Measurements from ENCODE around the gene ITGB7. TPM values are rescaled to one million over a fixed set of nuclear protein-coding genes. Genes with fewer than 3 reads are reported as not detected.

ITGB7 gene
- total RNA-seq, 4 donors from 2014 or later: 1.1 to 1.8 (median 1.4) TPM

GRCh38 chr12:53191885-53192530, 15.0 kb downstream of the ITGB7 start:
- Histone ChIP-seq H3K4me3 (no peak overlapping the region), H3K4me1 (peaks cover 0 to 14% (median 13%) of the 10 kb centered on the region in 4 donors), H3K27ac (replicated peaks in 1 of 4) (no peak overlapping the region), H3K27me3 (no peaks in the 10 kb centered on the region), H3K9me3 (no peaks in the 10 kb centered on the region), H3K36me3 (peaks cover 10 to 43% (median 33%) of the 10 kb centered on the region in 4 donors)
- WGBS: 87% methylated on average over 12 of the region's 14 CpGs
- intact Hi-C loops (cut with DNase I): loop anchor here (2.0 kb wide), 2 partner anchors 33 to 125 kb away; no protein-coding TSS in a partner anchor
- TF ChIP-seq POLR2AphosphoS5 (IDR thresholded peaks at IDR 0.05) (no peak), CTCF (IDR thresholded peaks at IDR 0.05) (no peak), EP300 (IDR thresholded peaks at IDR 0.05) (no peak), POLR2A (IDR thresholded peaks at IDR 0.05; ENCODE audit: low read depth) (no peak)
- no peak for DNase-seq (ENCODE audit: extremely low spot score)

DNA sequence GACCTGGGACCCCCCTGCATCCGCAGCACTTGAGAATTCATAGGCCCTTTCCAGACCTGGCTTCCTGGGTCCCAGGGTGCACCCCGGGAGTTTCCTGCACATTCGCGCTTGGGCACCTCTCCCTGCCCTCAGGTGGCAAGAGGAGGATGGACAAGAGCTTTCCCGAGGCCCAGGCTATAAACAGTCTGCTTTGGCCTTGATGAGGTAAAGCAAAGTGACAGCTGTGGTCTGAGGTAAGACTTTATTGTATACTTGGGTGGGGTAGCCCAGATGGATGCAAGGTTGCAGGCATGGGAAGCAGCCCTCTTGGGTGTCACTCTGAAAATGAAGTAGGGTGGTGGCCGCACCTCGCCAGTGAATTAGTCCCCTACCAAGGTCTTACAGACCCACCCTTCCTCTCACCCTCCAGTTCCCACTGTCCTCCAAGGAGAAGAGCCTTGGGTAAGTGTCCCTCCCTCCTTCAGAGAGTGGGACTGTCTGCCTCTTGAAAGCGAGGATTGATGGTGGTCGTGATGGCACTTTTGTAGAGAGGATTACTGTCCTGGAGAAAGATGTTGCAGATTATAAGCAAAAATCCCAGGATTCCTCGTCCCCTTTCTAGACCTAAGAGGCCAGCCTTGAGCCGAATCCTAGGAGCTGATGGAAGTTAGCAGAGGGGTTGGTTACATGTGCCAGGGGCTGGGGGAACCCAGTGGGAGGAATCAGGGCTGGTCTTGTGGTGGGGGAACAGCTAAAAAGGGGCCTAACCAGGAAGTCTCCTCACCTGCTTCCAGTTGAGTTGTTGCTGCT, 15.8 kb downstream of the ITGB7 start:
- peaks cover 0 to 13% (median 12%) of the 10 kb centered on the region in 4 donors for H3K4me1 ChIP-seq
- DNase-seq (ENCODE audit: extremely low spot score): no peak
- 84% methylated on average over 11 of the region's 11 CpGs for WGBS
- no peaks in the 10 kb centered on the region for H3K27me3 ChIP-seq
- no peak for TF ChIP-seq CTCF (IDR thresholded peaks at IDR 0.05)
- TF ChIP-seq POLR2A (IDR thresholded peaks at IDR 0.05; ENCODE audit: low read depth): no peak
- no peak for TF ChIP-seq POLR2AphosphoS5 (IDR thresholded peaks at IDR 0.05)
- TF ChIP-seq EP300 (IDR thresholded peaks at IDR 0.05): no peak
- H3K36me3 ChIP-seq: peaks cover 17 to 51% (median 40%) of the 10 kb centered on the region in 4 donors
- intact Hi-C loops (cut with DNase I): loop anchor here (2.0 kb wide), 2 partner anchors 32 to 124 kb away; no protein-coding TSS in a partner anchor
- peak overlapping the region in 1 of 4 donors; percentile 65 for H3K27ac ChIP-seq (replicated peaks in 1 of 4)
- no peaks in the 10 kb centered on the region for H3K9me3 ChIP-seq
- H3K4me3 ChIP-seq: no peak overlapping the region

GRCh38 chr12:53190108-53190729, 16.8 kb downstream of the ITGB7 start:
- Histone ChIP-seq H3K36me3 (peaks cover 28 to 61% (median 51%) of the 10 kb centered on the region in 4 donors), H3K27ac (replicated peaks in 1 of 4) (peak overlapping the region; percentile 37 to 65 (median 56)), H3K4me3 (no peak overlapping the region), H3K27me3 (no peaks in the 10 kb centered on the region), H3K9me3 (no peaks in the 10 kb centered on the region), H3K4me1 (peaks cover 0 to 17% (median 14%) of the 10 kb centered on the region in 4 donors)
- WGBS: 39% methylated on average over 13 of the region's 14 CpGs
- TF ChIP-seq CTCF (IDR thresholded peaks at IDR 0.05) (peak; percentile 77 to 87 (median 82)), POLR2AphosphoS5 (IDR thresholded peaks at IDR 0.05) (peak; percentile 10 to 44), EP300 (IDR thresholded peaks at IDR 0.05) (no peak), POLR2A (IDR thresholded peaks at IDR 0.05; ENCODE audit: low read depth) (no peak)
- intact Hi-C loops (cut with DNase I): loop anchor here (2.0 kb wide), 2 partner anchors 31 to 123 kb away; no protein-coding TSS in a partner anchor
- DNase-seq (ENCODE audit: extremely low spot score): no peak

DNA sequence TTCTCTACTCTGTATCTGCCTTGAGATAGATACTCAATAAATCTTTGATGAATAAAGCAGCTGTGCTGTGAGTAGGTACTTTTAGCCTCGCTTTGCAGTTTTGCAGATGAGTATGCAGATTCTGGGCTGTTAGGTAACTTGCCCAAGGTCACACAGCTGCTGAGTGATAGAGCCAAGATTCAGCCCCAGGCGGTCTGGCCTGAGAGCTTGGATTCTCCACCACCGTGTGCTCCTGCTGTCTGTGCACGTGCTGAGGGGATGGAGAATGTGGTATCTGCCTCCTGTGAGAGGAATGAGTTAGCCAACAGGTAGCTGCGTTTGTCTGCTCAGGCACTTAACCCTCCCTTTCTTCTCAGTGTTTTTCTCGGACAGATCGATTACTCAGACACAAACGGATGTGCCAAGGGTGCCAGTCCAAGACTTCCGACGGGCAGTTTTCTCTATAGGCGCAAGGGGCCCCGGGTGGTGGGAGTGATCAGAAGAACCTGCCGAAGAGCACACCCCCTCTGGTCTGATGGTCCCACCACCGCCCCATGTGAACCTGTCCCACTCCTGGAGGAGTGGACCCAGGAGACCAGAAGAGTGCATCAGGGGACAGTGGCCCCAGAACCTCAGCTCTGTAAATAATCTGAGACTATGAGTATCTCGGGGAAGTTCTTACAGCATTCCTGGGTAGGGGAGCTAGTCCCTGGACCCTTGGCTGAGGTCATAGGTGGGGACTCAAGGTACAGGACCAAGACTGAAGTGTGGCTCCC, 19.7 kb downstream of the ITGB7 start:
- TF ChIP-seq CTCF (IDR thresholded peaks at IDR 0.05) (no peak), POLR2A (IDR thresholded peaks at IDR 0.05; ENCODE audit: low read depth) (no peak), EP300 (IDR thresholded peaks at IDR 0.05) (no peak), POLR2AphosphoS5 (IDR thresholded peaks at IDR 0.05) (no peak)
- Histone ChIP-seq H3K4me1 (peaks cover 23 to 44% (median 42%) of the 10 kb centered on the region in 4 donors), H3K36me3 (peaks cover 40 to 83% (median 76%) of the 10 kb centered on the region in 4 donors), H3K27ac (replicated peaks in 1 of 4) (no peak overlapping the region), H3K27me3 (no peaks in the 10 kb centered on the region), H3K4me3 (no peak overlapping the region), H3K9me3 (no peaks in the 10 kb centered on the region)
- WGBS: 88% methylated on average over 15 of the region's 15 CpGs
- DNase-seq (ENCODE audit: extremely low spot score): no peak
- intact Hi-C loops (cut with DNase I): no loop called here
